GM12865 (cell line): ENCODE measurements around the gene ERFL.
A peak's percentile ranks its signal among the peaks of the same experiment; 100 is the strongest.

Experiments used
- DNase-seq: peaks from one replicate; pipeline ENCODE4 v3.0.0; 2010; ENCODE audit warnings: low read depth
- H3K4me3 ChIP-seq: 2 replicates; pipeline ENCODE4 v1.5.1; 2011; ENCODE audit warnings: mild to moderate bottlenecking, low read depth, low read length, control low read depth
- TF ChIP-seq, protein P1 (sequence below): IDR thresholded peaks from 2 replicates; pipeline ENCODE4 v1.5.1; 2011; ENCODE audit warnings: low read length, control low read depth, low read depth, inconsistent platforms; ENCODE audit not compliant: insufficient read depth; ENCODE audit errors: missing control alignments

Gene ERFL

DNA sequence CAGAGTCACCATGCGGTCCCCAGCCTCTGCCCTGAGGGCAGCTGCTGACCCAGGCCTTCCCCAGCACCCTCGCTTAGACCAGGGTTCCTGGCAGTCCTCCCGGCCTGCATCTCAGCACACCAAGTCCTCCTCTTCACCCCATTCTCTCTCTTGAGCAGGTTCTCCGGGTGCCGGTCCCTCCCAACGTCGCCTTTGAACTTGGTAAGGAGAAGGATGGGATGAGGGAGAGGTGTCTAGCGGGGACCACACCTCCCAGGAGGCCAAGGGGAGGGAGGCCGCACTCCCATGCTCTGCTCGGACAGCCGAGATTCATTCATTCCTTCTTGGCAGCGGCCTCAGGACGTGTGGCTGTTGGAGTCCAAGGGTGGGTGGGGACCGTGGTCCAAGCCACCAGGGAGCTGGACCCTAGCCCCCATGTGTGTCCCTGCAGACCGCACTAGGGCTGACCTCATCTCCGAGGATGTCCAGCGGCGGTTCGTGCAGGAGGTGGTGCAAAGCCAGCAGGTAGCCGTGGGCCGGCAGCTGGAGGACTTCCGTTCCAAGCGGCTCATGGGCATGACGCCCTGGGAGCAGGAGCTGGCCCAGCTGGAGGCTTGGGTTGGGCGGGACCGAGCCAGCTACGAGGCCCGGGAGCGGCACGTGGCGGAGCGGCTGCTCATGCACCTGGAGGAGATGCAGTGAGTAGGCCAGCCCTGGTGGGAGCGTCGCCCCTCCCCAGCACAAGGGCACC lies 35.9 kb downstream of the ERFL start:
- TF ChIP-seq, protein P1, sequence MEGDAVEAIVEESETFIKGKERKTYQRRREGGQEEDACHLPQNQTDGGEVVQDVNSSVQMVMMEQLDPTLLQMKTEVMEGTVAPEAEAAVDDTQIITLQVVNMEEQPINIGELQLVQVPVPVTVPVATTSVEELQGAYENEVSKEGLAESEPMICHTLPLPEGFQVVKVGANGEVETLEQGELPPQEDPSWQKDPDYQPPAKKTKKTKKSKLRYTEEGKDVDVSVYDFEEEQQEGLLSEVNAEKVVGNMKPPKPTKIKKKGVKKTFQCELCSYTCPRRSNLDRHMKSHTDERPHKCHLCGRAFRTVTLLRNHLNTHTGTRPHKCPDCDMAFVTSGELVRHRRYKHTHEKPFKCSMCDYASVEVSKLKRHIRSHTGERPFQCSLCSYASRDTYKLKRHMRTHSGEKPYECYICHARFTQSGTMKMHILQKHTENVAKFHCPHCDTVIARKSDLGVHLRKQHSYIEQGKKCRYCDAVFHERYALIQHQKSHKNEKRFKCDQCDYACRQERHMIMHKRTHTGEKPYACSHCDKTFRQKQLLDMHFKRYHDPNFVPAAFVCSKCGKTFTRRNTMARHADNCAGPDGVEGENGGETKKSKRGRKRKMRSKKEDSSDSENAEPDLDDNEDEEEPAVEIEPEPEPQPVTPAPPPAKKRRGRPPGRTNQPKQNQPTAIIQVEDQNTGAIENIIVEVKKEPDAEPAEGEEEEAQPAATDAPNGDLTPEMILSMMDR = no peak
- H3K4me3 ChIP-seq = no peak overlapping the region
- DNase-seq = no peak

DNA sequence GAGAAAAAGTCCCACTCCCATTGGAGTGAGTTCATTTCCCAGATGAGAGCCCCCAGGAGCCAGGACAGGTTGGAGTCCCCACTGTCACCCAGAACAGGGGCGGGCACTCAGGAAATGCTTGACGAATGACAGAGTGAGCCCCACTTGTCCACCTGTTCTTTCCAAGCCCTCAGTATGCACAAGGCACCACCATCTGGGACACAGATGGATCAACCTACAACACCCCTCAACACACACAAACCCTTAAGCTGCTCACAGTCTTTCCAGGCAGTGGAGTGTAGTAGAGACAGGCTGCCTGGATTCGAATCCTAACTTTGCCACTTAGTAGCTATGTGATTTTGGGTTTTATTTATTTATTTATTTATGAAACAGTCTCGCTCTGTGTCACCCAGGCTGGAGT lies 37.3 kb downstream of the ERFL start:
- no peak for DNase-seq
- no peak overlapping the region for H3K4me3 ChIP-seq
- TF ChIP-seq, protein P1 = no peak

DNA sequence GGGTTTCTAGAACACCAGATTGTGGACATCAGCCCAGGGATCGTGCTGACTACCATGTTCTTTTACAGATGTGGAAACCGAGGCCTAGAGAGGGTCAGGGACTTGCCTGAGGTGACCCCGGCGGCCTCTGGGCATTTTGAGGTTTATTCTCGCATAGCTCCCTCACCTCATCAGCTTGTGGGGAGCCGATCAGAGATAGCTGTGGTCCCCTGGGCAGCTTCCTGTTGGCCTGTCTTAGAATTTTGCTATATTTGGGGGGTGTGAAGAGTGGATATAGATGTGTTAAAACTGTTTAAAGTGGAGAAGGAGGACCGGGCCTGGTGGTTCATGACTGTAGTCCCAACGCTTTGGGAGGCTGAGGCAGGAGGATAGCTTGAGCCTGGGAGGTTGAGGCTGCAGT lies 38.4 kb downstream of the ERFL start:
- DNase-seq = no peak
- H3K4me3 ChIP-seq = no peak overlapping the region
- TF ChIP-seq, protein P1 = no peak

DNA sequence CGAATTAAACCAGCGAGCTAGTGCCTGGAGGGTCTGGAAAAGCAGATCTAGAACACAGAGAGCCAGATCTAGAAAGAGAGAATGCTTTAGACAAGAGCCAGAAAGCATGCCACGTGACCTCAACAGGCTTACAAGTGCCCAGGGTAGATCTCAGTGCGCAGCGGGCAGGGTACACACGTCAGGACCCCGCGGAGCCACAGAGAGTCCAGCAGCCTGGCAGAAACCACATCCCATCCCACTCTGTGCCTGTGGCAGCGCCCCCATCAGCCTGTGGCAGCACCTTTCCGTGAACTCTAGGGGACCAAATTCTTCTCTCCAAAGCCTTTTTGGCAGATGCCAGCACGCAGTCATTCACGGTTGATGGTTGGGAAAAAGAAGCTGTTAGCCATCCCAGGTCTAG lies 39.3 kb downstream of the ERFL start:
- TF ChIP-seq, protein P1 = no peak
- DNase-seq = no peak
- H3K4me3 ChIP-seq = no peak overlapping the region

DNA sequence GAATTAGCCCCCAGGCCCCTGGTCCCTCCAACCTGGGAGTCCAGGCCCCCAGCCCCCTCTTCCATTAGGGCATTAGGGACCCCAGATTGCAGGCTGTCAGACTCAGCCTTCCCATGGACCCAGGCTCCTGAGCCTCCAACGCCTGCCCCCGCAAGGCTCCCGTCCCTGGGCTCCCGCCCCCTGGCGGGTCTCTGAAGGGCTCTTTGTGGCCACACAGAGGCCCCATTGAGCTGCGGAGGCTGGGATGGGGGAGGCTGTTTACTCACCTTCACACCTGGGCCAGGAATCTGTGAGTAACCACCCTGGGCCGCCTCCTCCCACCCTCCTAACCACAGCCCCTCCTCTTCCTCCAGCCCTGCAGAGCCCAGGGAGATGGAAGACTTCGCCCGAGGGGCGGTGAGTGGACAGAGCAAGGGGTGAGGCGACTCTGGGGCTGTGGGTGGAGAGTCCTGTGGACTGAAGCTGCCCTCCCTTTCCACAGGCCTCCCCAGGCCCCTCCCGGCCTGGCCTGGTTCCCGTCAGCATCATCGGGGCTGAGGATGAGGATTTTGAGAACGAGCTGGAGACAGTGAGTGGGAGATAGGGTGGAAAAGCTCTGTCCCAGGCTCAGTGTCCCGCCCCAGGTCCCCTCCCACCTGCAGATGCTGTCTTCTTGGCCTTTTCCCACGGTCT lies 40.4 kb downstream of the ERFL start:
- H3K4me3 ChIP-seq = peak overlapping the region; percentile 62
- DNase-seq = peak; percentile 82
- TF ChIP-seq, protein P1 = peak; percentile 35

DNA sequence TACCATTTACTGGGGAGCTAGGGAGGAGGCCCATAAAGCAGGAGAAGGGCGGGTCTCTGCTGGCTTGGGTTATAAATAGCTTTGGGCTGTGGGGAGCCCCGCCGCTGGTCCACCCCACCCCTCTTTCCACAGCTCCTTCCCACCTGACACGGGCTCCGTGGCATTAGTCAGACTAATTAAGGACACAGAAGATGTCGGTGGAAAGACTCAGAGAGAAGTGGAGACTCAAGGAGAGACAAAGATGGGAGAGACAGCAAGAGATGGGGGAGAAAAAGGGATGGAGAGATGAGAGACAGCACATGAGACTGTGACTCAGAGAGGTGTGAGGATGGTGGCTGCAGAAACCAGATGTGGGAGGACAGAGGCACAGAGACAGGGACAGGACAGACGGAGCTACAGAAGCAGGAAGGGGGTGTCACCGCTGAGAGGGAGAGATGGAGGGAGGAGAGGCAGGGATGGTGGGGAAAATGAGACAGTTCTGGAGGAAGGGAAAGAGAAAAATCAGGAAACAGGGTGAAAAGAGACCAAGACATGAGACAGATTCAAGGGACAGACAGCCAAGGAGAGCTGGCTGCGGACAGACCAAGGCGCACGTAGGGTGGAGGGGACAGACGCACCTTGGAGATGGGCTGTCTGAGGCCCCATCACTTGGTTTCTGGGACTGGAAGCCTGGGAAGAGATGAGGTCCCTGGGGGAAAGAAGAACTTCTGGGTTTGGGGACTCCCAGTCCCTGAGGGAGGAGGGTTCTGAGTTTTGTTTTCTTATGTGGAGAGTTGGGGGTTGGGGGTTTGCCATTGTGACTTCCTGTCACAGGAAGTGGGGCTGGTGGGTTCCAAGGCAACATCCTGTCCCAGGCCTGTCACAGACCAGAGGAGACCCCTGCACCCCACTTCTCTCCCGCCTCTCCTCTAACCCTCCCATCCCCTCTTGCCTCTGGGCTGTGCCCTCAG lies 41.2 kb downstream of the ERFL start:
- peak; percentile 85 for DNase-seq
- TF ChIP-seq, protein P1 = no peak
- H3K4me3 ChIP-seq = peak overlapping the region; percentile 62
